Measurements from ENCODE around the gene USH2A. TPM values are rescaled to one million over a fixed set of nuclear protein-coding genes. Genes with fewer than 3 reads are reported as not detected.

Gene USH2A
- total and polyA plus RNA-seq, 12 donors, result 0.03 to 1.9 (median 0.16) TPM; not detected in 3

DNA sequence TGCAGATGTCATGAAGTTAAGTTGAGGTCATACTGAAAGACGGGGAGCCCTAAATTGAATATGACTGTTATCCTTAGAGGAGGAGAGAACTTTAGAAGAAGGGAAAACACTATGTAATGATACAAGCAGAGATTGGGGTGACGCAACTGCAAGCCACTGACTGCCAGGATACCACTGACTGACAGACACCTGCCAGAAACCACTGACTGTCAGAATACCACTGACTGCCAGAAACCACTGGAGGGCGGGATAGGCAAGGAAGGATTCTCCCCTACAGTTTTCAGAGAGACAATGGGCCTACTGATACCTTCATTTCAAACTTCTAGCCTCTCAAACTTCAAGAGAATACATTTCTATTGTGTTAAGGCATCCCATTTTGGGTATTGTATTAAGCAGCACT lies 388.7 kb downstream of the USH2A start:
- H3K9me3 ChIP-seq (replicated peaks in 1 of 3), result no peaks in the 10 kb centered on the region
- no peak overlapping the region for H3K4me3 ChIP-seq
- DNase-seq, result no peak
- intact Hi-C loops (cut with DNase I), result no loop called here
- H3K27me3 ChIP-seq, result no peaks in the 10 kb centered on the region
- H3K27ac ChIP-seq, result no peak overlapping the region
- H3K4me1 ChIP-seq (replicated peaks in 1 of 2), result no peaks in the 10 kb centered on the region
- H3K36me3 ChIP-seq (replicated peaks in 1 of 2), result no peaks in the 10 kb centered on the region
- 50 to 66% (median 64%) methylated on average over 3 of the region's 3 CpGs for WGBS, 4 donors
- TF ChIP-seq CTCF (IDR thresholded peaks at IDR 0.05) (no peak), POLR2A (IDR thresholded peaks at IDR 0.05) (no peak)

DNA sequence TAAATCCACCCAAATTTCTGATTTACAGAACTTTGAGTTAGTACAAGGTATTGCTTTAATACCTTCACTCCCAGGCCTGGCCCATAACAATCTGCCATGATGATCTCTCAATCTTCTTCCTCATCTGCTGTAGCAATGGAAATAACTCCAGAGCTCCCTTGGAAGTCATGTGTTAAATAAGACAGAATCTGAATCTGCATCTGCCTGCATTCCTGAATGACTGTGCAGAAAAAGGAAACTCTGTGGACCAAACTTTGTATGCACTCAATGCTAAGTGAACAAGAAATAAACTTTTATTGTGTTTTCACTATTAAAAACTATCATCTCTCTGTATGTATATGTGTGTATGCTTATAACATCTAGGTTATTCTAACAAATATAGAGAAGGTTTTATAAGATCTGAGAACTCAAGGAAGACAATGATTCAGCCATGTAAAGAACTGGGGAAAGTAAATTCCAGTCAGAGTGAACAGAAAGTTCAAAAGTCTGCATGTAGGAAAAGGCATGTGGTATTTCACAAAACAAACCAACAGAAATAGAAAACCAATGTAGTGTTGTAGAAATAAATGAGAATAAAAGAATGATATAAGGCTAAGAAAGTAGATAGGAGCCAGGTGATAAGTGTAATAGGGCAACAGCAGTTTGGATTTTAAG lies 390.2 kb downstream of the USH2A start:
- Histone ChIP-seq H3K9me3 (replicated peaks in 1 of 3) (no peaks in the 10 kb centered on the region), H3K4me1 (replicated peaks in 1 of 2) (no peaks in the 10 kb centered on the region), H3K27ac (no peak overlapping the region), H3K27me3 (no peaks in the 10 kb centered on the region), H3K4me3 (no peak overlapping the region), H3K36me3 (replicated peaks in 1 of 2) (no peaks in the 10 kb centered on the region)
- TF ChIP-seq POLR2A (IDR thresholded peaks at IDR 0.05), result no peak
- TF ChIP-seq CTCF (IDR thresholded peaks at IDR 0.05), result no peak
- no peak for DNase-seq
- intact Hi-C loops (cut with DNase I), result no loop called here

DNA sequence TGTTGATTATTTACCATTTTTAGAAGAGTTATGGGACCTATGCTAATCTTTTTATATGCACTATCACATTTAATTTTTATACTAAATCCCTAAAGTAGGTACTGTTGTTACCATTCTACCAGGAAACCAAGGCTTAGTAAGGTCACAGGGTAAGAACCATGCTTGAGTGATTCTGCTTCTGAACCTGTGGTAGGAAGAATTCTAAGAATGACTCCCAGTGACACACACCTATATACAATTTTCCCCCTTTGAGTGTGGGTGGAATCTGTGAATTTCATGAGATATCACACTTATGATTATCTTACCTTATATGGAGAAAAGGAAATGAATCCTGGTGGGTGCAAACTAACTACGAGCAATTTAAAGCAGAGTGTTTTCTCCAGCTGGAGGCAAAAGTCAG lies 391.0 kb downstream of the USH2A start:
- Histone ChIP-seq H3K27ac (no peak overlapping the region), H3K4me3 (no peak overlapping the region), H3K9me3 (replicated peaks in 1 of 3) (no peaks in the 10 kb centered on the region), H3K27me3 (no peaks in the 10 kb centered on the region), H3K4me1 (replicated peaks in 1 of 2) (no peaks in the 10 kb centered on the region), H3K36me3 (replicated peaks in 1 of 2) (no peaks in the 10 kb centered on the region)
- 77 to 87% (median 83%) methylated on average over 1 of the region's 1 CpG for WGBS, 4 donors
- DNase-seq, result no peak
- intact Hi-C loops (cut with DNase I), result no loop called here
- TF ChIP-seq CTCF (IDR thresholded peaks at IDR 0.05) (no peak), POLR2A (IDR thresholded peaks at IDR 0.05) (no peak)

- intact Hi-C loops (cut with DNase I), result no loop called here
- 83 to 96% (median 85%) methylated on average over 1 of the region's 1 CpG for WGBS, 4 donors
- Histone ChIP-seq H3K27ac (no peak overlapping the region), H3K4me1 (replicated peaks in 1 of 2) (no peaks in the 10 kb centered on the region), H3K36me3 (replicated peaks in 1 of 2) (no peaks in the 10 kb centered on the region), H3K27me3 (no peaks in the 10 kb centered on the region), H3K4me3 (no peak overlapping the region), H3K9me3 (replicated peaks in 1 of 3) (no peaks in the 10 kb centered on the region)
- no peak for DNase-seq
- no peak for TF ChIP-seq POLR2A (IDR thresholded peaks at IDR 0.05)
- no peak for TF ChIP-seq CTCF (IDR thresholded peaks at IDR 0.05)
Measured at GRCh38 chr1:216028631-216029030, 394.6 kb downstream of the USH2A start.

All from adrenal gland (tissue), 12 donors.